CD14-positive monocyte (primary cell): ENCODE results near the gene THSD4. TPM values are rescaled to one million over a fixed set of nuclear protein-coding genes. Genes with fewer than 3 reads are reported as not detected.

Source experiments
- DNase-seq, 3 donors: peaks; one replicate each; pipeline ENCODE4 v3.0.0-alpha.2; 2011 to 2022
- H2AFZ ChIP-seq: 2 replicates; pipeline ENCODE4 v1.6.0; 2012; ENCODE audit warnings: mild to moderate bottlenecking, low read depth, low read length, inconsistent platforms; ENCODE audit not compliant: insufficient read depth, poor library complexity, severe bottlenecking
- H3K27ac ChIP-seq, 2 donors: 1 replicate in 1 of 2; 2 replicates in 1 of 2; pipeline ENCODE4 v1.5.1; 2012 to 2013; ENCODE audit warnings: low read length in 2 of 2, control low read depth in 1 of 2, inconsistent platforms in 1 of 2, low read depth in 1 of 2, mild to moderate bottlenecking in 1 of 2
- H3K27me3 ChIP-seq, 2 donors: one replicate each; pipeline versions ENCODE4 v1.6.0 to v1.6.1; 2011 to 2013; ENCODE audit warnings: low read length in 2 of 2; ENCODE audit not compliant: control insufficient read depth in 2 of 2, insufficient read depth in 2 of 2
- H3K36me3 ChIP-seq, 2 donors: replicated peaks in 1 of 2; 1 replicate in 1 of 2; 2 replicates in 1 of 2; pipeline versions ENCODE4 v1.5.1 to v1.6.1; 2012 to 2013; ENCODE audit warnings: low read length in 2 of 2, control low read depth in 1 of 2, inconsistent platforms in 1 of 2, mild to moderate bottlenecking in 1 of 2; ENCODE audit not compliant: insufficient read depth in 2 of 2, control insufficient read depth in 1 of 2
- H3K4me1 ChIP-seq, 2 donors: 1 replicate in 1 of 2; 2 replicates in 1 of 2; pipeline versions ENCODE4 v1.5.1 to v1.6.1; 2012 to 2013; ENCODE audit warnings: low read length in 2 of 2, control low read depth in 1 of 2, inconsistent platforms in 1 of 2, mild to moderate bottlenecking in 1 of 2, moderate library complexity in 1 of 2; ENCODE audit not compliant: insufficient read depth in 2 of 2, control insufficient read depth in 1 of 2
- H3K4me2 ChIP-seq: replicated peaks from 2 replicates; pipeline ENCODE3; 2012; ENCODE audit warnings: low read length, moderate library complexity, mild to moderate bottlenecking; ENCODE audit not compliant: poor library complexity, severe bottlenecking; ENCODE audit errors: extremely low read depth
- H3K4me3 ChIP-seq, 3 experiments: fragments of 200-600 bp in 1 of 3; sonication (generic) in 1 of 3; replicated peaks in 1 of 3; 1 replicate in 2 of 3; 2 replicates in 1 of 3; pipeline ENCODE4 v1.5.1; 2011 to 2013; ENCODE audit warnings: low read length in 3 of 3, mild to moderate bottlenecking in 3 of 3, control low read depth in 2 of 3, low read depth in 2 of 3, inconsistent platforms in 1 of 3, moderate library complexity in 1 of 3
- H3K79me2 ChIP-seq: 2 replicates; pipeline ENCODE4 v1.6.0; 2012; ENCODE audit warnings: mild to moderate bottlenecking, control low read depth, inconsistent platforms, low read length, moderate library complexity; ENCODE audit not compliant: insufficient read depth
- H3K9ac ChIP-seq: 2 replicates; pipeline ENCODE4 v1.6.0; 2017; ENCODE audit warnings: low read length, mild to moderate bottlenecking; ENCODE audit not compliant: insufficient read depth, poor library complexity, severe bottlenecking
- H3K9me3 ChIP-seq, 2 donors: replicated peaks in 1 of 2; 1 replicate in 1 of 2; 2 replicates in 1 of 2; pipeline versions ENCODE4 v1.5.1 to v1.6.1; 2012 to 2013; ENCODE audit warnings: low read length in 2 of 2, control low read depth in 1 of 2; ENCODE audit not compliant: control insufficient read depth in 1 of 2, insufficient read depth in 1 of 2
- H4K20me1 ChIP-seq: 2 replicates; pipeline ENCODE4 v1.6.0; 2012; ENCODE audit warnings: mild to moderate bottlenecking, low read length, control low read depth, moderate library complexity; ENCODE audit not compliant: insufficient read depth
- H3K27ac Mint-ChIP-seq, 7 donors: one replicate each; pipeline ENCODE4 v1.8.0; 2020; ENCODE audit warnings: mild to moderate bottlenecking in 7 of 7, mixed read lengths in 7 of 7, moderate library complexity in 6 of 7, inconsistent platforms in 2 of 7
- H3K27me3 Mint-ChIP-seq, 3 donors: one replicate each; pipeline ENCODE4 v1.8.0; 2021 to 2022; ENCODE audit warnings: low read depth in 3 of 3, mild to moderate bottlenecking in 3 of 3, mixed read lengths in 3 of 3, moderate library complexity in 3 of 3, inconsistent platforms in 1 of 3
- H3K36me3 Mint-ChIP-seq, 2 donors: one replicate each; pipeline ENCODE4 v1.8.0; 2020; ENCODE audit warnings: mixed read lengths in 2 of 2, inconsistent platforms in 1 of 2, mild to moderate bottlenecking in 1 of 2
- H3K4me1 Mint-ChIP-seq: one replicate; pipeline ENCODE4 v1.8.0; 2020; ENCODE audit warnings: mild to moderate bottlenecking, mixed read lengths
- H3K4me3 Mint-ChIP-seq, 2 donors: one replicate each; pipeline ENCODE4 v1.8.0; 2020; ENCODE audit warnings: mild to moderate bottlenecking in 2 of 2, mixed read lengths in 2 of 2, moderate library complexity in 1 of 2
- H3K9me3 Mint-ChIP-seq, 7 donors: one replicate each; pipeline ENCODE4 v1.8.0; 2020 to 2022; ENCODE audit warnings: mixed read lengths in 7 of 7, mild to moderate bottlenecking in 6 of 7, moderate library complexity in 6 of 7, inconsistent platforms in 2 of 7
- WGBS: methylation state at CpG from one replicate; pipeline ENCODE4 v1.1.5; 2013; ENCODE audit warnings: missing lambda C conversion rate; ENCODE audit not compliant: insufficient coverage; 5-methylcytosine and 5-hydroxymethylcytosine counted together
- intact Hi-C, 2 donors: fragments of 100-400 bp; cut with micrococcal nuclease; formaldehyde crosslinking; loops; one replicate each; pipeline versions ENCODE4 v1.15.0 to v1.15.1; 2023
- polyA plus RNA-seq, 3 donors: library from polyadenylated mRNA; depleted of rRNA in 1 of 3; unstranded in 2 of 3; stranded (reverse) in 1 of 3; fragments of 300-500 nt in 2 of 3; fragments of >200 nt in 1 of 3; fragmentation: Illumina TruSeq in 2 of 3; gene quantifications; 1 replicate in 2 of 3; 2 replicates in 1 of 3; pipeline ENCODE4 v1.2.3, GENCODE V29; 2012 to 2021
- TF ChIP-seq, protein P1 (sequence below): fragments of 200-600 bp; IDR thresholded peaks from one replicate; pipeline ENCODE4 v1.8.0; 2022; ENCODE audit warnings: antibody characterized with exemption, mild to moderate bottlenecking

Gene THSD4
- polyA plus RNA-seq, 3 donors: not detected

DNA sequence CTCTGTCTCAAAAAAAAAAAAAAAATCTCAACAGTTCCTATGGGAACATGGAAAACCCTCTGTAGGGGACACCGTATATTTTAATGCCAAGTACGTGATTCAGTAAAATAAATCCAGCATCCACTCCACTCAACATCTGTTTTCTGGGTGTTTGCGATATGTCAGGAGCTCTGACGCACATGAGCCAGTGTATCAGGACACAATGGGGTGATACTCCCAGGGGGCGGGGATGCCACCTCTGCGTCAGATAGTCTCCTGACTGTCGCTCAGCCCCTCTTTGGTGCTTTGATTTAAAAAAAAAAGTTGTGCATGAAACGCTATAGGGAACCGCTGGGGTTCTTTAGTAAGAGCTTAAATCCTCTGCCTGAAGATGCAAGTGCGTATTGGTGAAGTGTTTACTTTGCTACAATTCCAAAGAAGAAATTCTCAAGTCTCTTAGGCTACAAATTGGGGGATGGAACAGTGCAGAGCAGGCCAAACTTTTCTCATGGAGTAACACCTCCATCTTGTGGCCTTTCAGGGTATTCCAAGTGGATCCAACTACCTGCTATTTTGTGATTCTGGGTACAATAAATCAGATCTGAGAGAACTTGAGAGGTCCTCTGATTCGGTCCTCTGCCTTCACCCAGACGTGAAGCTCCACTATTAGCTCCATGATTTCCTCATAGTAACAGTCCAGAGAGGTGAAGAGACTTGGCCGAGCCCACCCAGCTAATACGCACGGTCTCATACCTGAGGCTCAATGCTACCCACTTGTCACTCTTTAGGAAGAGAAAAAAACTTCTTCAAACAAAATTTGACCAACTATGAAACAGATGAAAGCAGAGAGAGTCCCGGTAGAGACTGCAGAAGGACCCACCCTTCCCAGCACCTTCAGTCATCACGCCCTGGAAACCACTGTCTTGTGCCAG is 685.8 kb downstream of the THSD4 start:
- Histone ChIP-seq H2AFZ (no peak overlapping the region), H3K9me3 (no peaks in the 10 kb centered on the region), H3K4me3 (no peak overlapping the region), H3K27me3 (no peaks in the 10 kb centered on the region), H4K20me1 (no peaks in the 10 kb centered on the region), H3K4me2 (no peak overlapping the region), H3K4me1 (no peaks in the 10 kb centered on the region), H3K36me3 (no peaks in the 10 kb centered on the region), H3K27ac (no peak overlapping the region), H3K79me2 (no peaks in the 10 kb centered on the region), H3K9ac (no peak overlapping the region)
- Mint-ChIP-seq H3K27ac (no peak overlapping the region), H3K36me3 (no peaks in the 10 kb centered on the region), H3K27me3 (peaks cover 6 to 8% (median 7%) of the 10 kb centered on the region in 3 donors), H3K4me3 (no peak overlapping the region), H3K9me3 (peaks cover 0 to 6% (median 3%) of the 10 kb centered on the region in 7 donors), H3K4me1 (peaks cover 2% of the 10 kb centered on the region)
- TF ChIP-seq, protein P1, sequence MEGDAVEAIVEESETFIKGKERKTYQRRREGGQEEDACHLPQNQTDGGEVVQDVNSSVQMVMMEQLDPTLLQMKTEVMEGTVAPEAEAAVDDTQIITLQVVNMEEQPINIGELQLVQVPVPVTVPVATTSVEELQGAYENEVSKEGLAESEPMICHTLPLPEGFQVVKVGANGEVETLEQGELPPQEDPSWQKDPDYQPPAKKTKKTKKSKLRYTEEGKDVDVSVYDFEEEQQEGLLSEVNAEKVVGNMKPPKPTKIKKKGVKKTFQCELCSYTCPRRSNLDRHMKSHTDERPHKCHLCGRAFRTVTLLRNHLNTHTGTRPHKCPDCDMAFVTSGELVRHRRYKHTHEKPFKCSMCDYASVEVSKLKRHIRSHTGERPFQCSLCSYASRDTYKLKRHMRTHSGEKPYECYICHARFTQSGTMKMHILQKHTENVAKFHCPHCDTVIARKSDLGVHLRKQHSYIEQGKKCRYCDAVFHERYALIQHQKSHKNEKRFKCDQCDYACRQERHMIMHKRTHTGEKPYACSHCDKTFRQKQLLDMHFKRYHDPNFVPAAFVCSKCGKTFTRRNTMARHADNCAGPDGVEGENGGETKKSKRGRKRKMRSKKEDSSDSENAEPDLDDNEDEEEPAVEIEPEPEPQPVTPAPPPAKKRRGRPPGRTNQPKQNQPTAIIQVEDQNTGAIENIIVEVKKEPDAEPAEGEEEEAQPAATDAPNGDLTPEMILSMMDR: peak; percentile 60
- DNase-seq: peak in 2 of 3 donors; percentile 5 to 10
- intact Hi-C loops: loop anchor here in 1 of 2 donors (2.0 kb wide), 1 partner anchor 56 kb away; no protein-coding TSS in a partner anchor
- WGBS: 74% methylated on average over 16 of the region's 17 CpGs

DNA sequence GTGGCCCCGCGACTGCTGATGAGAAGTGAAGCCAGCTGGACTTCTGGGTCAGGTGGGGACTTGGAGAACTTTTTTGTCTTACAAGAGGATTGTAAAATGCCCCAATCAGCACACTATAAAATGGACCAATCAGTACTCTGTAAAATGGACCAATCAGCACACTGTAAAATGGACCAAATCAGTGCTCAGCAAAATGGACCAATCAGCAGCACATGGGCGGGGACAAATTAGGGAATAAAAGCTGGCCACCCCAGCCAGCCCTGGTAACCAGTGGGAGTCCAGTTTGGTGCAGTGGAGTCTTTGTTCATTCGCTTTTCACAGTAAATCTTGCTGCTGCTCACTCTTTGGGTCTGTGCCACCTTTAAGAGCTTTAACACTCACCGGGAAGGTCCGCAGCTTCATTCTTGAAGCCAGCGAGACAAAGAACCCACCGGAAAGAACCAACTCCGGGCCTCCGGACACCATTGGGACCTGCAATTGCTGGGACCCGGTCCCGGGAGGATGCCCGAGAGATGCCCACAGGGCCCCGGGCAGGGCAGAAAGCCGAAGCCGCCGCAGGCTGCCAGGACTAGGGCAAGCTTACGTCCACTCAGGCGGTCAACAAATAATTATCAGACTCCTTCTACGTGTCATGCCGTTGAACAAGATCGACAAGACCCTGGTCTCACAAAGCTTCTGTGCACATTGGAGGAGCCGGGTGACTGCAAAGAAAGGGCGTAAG is 686.8 kb downstream of the THSD4 start:
- peaks cover 2% of the 10 kb centered on the region for H3K4me1 Mint-ChIP-seq
- no peaks in the 10 kb centered on the region for H3K79me2 ChIP-seq
- no peak overlapping the region for H3K9ac ChIP-seq
- intact Hi-C loops: loop anchor here in 1 of 2 donors (2.0 kb wide), 1 partner anchor 57 kb away; no protein-coding TSS in a partner anchor
- H3K9me3 Mint-ChIP-seq: peaks cover 0 to 6% (median 3%) of the 10 kb centered on the region in 7 donors
- no peaks in the 10 kb centered on the region for H3K36me3 ChIP-seq
- H2AFZ ChIP-seq: no peak overlapping the region
- TF ChIP-seq, protein P1: no peak
- no peak for DNase-seq
- no peak overlapping the region for H3K4me2 ChIP-seq
- H3K9me3 ChIP-seq: no peaks in the 10 kb centered on the region
- no peak overlapping the region for H3K4me3 Mint-ChIP-seq
- H3K36me3 Mint-ChIP-seq: no peaks in the 10 kb centered on the region
- no peaks in the 10 kb centered on the region for H3K27me3 ChIP-seq
- H4K20me1 ChIP-seq: no peaks in the 10 kb centered on the region
- H3K4me3 ChIP-seq: no peak overlapping the region
- peaks cover 4 to 8% (median 6%) of the 10 kb centered on the region in 3 donors for H3K27me3 Mint-ChIP-seq
- H3K27ac ChIP-seq: no peak overlapping the region
- WGBS: 96% methylated on average over 21 of the region's 24 CpGs
- no peak overlapping the region for H3K27ac Mint-ChIP-seq
- no peaks in the 10 kb centered on the region for H3K4me1 ChIP-seq
